Keratinocyte (primary cell): Measurements from ENCODE around the gene CPOX. TPM values are rescaled to one million over a fixed set of nuclear protein-coding genes. Genes with fewer than 3 reads are reported as not detected.
A peak's percentile ranks its signal among the peaks of the same experiment; 100 is the strongest.
"Not testable (repeated sequence)": the region's sequence is repeated elsewhere in the genome, so short reads cannot be mapped to it uniquely, and the experiment has no call there.

Experiments
- DNase-seq: peaks from one replicate; pipeline ENCODE4 v3.0.0-alpha.2; 2011; ENCODE audit warnings: low read depth, missing footprints, low spot score
- FAIRE-seq: peaks from 2 replicates; lab custom pipeline; 2011; peaks lifted over from hg19 to GRCh38; lab: Jason Lieb, UNC
- H2AFZ ChIP-seq: 2 replicates; pipeline ENCODE4 v1.6.0; 2012; ENCODE audit warnings: low read length, control low read depth, inconsistent platforms; ENCODE audit not compliant: control insufficient read depth
- H3K27ac ChIP-seq: 2 replicates; pipeline ENCODE4 v1.5.1; 2011; ENCODE audit warnings: low read length; ENCODE audit not compliant: control insufficient read depth, insufficient read depth
- H3K27me3 ChIP-seq: 3 replicates; pipeline ENCODE4 v1.6.0; 2011; ENCODE audit warnings: low read length; ENCODE audit not compliant: control insufficient read depth, insufficient read depth; ENCODE audit errors: extremely low read depth
- H3K36me3 ChIP-seq, 2 experiments: 2 replicates in 1 of 2; 3 replicates in 1 of 2; pipeline ENCODE4 v1.5.1; 2011; ENCODE audit warnings: low read length in 2 of 2, mild to moderate bottlenecking in 1 of 2; ENCODE audit not compliant: control insufficient read depth in 2 of 2, insufficient read depth in 2 of 2; ENCODE audit errors: extremely low read depth in 1 of 2
- H3K4me1 ChIP-seq: 3 replicates; pipeline ENCODE4 v1.5.1; 2011; ENCODE audit warnings: low read length; ENCODE audit not compliant: control insufficient read depth, insufficient read depth; ENCODE audit errors: extremely low read depth
- H3K4me2 ChIP-seq: 3 replicates; pipeline ENCODE4 v1.6.0; 2011; ENCODE audit warnings: low read depth, low read length; ENCODE audit not compliant: control insufficient read depth, insufficient read depth; ENCODE audit errors: extremely low read depth
- H3K4me3 ChIP-seq, 3 experiments: fragments of 200-600 bp in 1 of 3; sonication (generic) in 1 of 3; 2 replicates in 2 of 3; 3 replicates in 1 of 3; pipeline ENCODE4 v1.5.1; 2011 to 2016; ENCODE audit warnings: low read length in 3 of 3, mild to moderate bottlenecking in 3 of 3, control low read depth in 2 of 3, inconsistent platforms in 1 of 3, low read depth in 1 of 3, mixed read lengths in 1 of 3, mixed run types in 1 of 3, moderate library complexity in 1 of 3; ENCODE audit not compliant: control insufficient read depth in 2 of 3, insufficient read depth in 2 of 3; ENCODE audit errors: extremely low read depth in 1 of 3
- H3K79me2 ChIP-seq: 2 replicates; pipeline ENCODE4 v1.6.0; 2012; ENCODE audit warnings: low read length; ENCODE audit not compliant: control insufficient read depth, insufficient read depth
- H3K9ac ChIP-seq: 3 replicates; pipeline ENCODE4 v1.6.0; 2011; ENCODE audit warnings: low read length; ENCODE audit not compliant: control insufficient read depth, insufficient read depth; ENCODE audit errors: extremely low read depth
- H3K9me1 ChIP-seq: 3 replicates; pipeline ENCODE4 v1.6.0; 2011; ENCODE audit warnings: low read length; ENCODE audit not compliant: control insufficient read depth, insufficient read depth; ENCODE audit errors: extremely low read depth
- H3K9me3 ChIP-seq: 2 replicates; pipeline ENCODE4 v1.5.1; 2012; ENCODE audit warnings: low read depth, low read length; ENCODE audit not compliant: control insufficient read depth
- H4K20me1 ChIP-seq: 3 replicates; pipeline ENCODE4 v1.6.0; 2011; ENCODE audit warnings: low read length; ENCODE audit not compliant: control insufficient read depth, insufficient read depth; ENCODE audit errors: extremely low read depth
- EZH2 ChIP-seq: IDR thresholded peaks from one replicate; pipeline ENCODE4 v1.6.1; 2012; ENCODE audit warnings: inconsistent platforms, mild to moderate bottlenecking, low read length, moderate library complexity
- dilution Hi-C: fragments of 300-500 bp; cut with MboI; formaldehyde crosslinking; loops from one replicate; pipeline ENCODE4 v1.7.0; 2020; ENCODE audit warnings: low sequenced_read_pairs; ENCODE audit not compliant: extremely low pct_ligation_motif_present
- polyA minus RNA-seq, 3 experiments: library from RNA; depleted of rRNA, polyadenylated mRNA; stranded (reverse); fragments of >200 nt; gene quantifications; 1 replicate in 1 of 3; 2 replicates in 1 of 3; 3 replicates in 1 of 3; pipeline ENCODE4 v1.2.3, GENCODE V29; 2011
- polyA plus RNA-seq, 5 experiments: library from polyadenylated mRNA; depleted of rRNA in 3 of 5; stranded (reverse) in 3 of 5; stranded (forward) in 1 of 5; unstranded in 1 of 5; fragments of >200 nt; gene quantifications; 1 replicate in 1 of 5; 2 replicates in 3 of 5; 3 replicates in 1 of 5; pipeline versions ENCODE4 v1.2.1 to v1.2.3, GENCODE V29; 2011 to 2012; ENCODE audit warnings: missing spikeins in 2 of 5, low read depth in 1 of 5, low replicate concordance in 1 of 5
- TF ChIP-seq, protein P1 (sequence below), 3 experiments: IDR thresholded peaks in 1 of 3; conservative IDR thresholded peaks in 1 of 3; optimal IDR thresholded peaks in 1 of 3; 2 replicates in 2 of 3; 3 replicates in 1 of 3; pipeline versions ENCODE3 to v1.5.1; 2011; ENCODE audit warnings: low read length in 3 of 3, mild to moderate bottlenecking in 3 of 3, moderate library complexity in 2 of 3, control low read depth in 1 of 3, inconsistent platforms in 1 of 3; ENCODE audit not compliant: insufficient read depth in 2 of 3; ENCODE audit errors: extremely low read depth in 1 of 3

The CPOX gene
- polyA plus RNA-seq (19.2 to 29.4 TPM (median 21.0 TPM) in 3 replicates), polyA minus RNA-seq (8.3 to 18.4 TPM (median 10.4 TPM) in 3 replicates)
- polyA plus RNA-seq (2011; ENCODE audit: low read depth) = 9.9 TPM
- 13.6 and 18.2 TPM in 2 replicates for polyA plus RNA-seq (2011; cell fraction: cytosol; rRNA removed)
- 36.0 and 53.1 TPM in 2 replicates for polyA plus RNA-seq (2011; cell fraction: nucleus; rRNA removed)
- 11.2 and 19.7 TPM in 2 replicates for polyA plus RNA-seq (2012; ENCODE audit: low replicate concordance)
- 10.7 TPM for polyA minus RNA-seq (2011; cell fraction: cytosol; rRNA and poly(A)+ RNA removed)
- 11.5 and 14.3 TPM in 2 replicates for polyA minus RNA-seq (2011; cell fraction: nucleus; rRNA and poly(A)+ RNA removed)

DNA sequence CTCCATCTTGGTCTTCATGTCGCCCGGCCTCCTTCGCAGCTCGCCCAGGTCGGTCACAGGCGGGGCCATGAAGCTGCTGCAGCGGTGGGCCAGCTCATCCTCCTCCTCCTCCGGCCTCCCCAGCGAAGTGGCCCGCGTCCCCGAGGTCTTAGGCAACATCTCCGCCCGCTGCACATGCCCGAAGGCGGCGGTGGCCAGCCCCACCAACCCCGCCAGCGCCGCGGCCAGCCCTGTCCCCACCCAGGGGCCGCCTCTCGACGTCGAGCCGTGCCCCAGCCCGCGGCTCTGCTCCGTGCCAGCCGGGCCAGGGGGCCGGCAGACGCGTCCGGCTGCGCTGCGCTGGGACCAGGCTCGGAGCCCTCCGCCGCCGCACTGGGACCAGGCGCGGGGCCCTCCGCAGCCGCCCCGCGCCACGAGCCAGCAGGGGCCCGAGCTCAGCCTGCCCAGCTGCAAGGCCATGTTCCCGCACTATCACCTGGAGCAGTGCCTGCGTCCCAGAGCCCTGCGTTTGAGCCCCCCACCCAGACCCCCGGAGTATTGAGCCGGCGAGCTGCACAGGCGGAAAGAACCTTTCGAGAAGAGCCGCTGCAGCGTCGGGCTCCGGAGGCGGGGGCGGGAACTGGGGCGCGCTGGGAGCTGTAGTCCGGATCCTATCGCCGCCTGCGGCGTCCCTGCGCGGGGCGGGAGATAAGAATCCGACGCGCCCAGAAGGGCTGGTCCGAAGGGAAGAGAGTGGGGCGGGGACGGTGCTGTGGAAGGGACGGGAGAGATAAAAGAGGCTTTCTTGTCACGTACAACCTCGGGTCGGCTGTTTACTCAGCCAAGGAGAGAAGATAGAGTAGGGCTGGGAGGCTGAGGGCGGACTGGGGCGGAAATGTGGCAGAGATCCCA is at the start of gene CPOX:
CPOX (minus strand) TSS at position 566 of the 891 bp plus-strand sequence; CDS start at position 459, 107 bp downstream.
- DNase-seq = no peak
- TF ChIP-seq EZH2 = no peak
- TF ChIP-seq, protein P1, sequence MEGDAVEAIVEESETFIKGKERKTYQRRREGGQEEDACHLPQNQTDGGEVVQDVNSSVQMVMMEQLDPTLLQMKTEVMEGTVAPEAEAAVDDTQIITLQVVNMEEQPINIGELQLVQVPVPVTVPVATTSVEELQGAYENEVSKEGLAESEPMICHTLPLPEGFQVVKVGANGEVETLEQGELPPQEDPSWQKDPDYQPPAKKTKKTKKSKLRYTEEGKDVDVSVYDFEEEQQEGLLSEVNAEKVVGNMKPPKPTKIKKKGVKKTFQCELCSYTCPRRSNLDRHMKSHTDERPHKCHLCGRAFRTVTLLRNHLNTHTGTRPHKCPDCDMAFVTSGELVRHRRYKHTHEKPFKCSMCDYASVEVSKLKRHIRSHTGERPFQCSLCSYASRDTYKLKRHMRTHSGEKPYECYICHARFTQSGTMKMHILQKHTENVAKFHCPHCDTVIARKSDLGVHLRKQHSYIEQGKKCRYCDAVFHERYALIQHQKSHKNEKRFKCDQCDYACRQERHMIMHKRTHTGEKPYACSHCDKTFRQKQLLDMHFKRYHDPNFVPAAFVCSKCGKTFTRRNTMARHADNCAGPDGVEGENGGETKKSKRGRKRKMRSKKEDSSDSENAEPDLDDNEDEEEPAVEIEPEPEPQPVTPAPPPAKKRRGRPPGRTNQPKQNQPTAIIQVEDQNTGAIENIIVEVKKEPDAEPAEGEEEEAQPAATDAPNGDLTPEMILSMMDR (optimal IDR thresholded peaks at IDR 0.05 in 1 of 3, IDR thresholded peaks at IDR 0.05 in 1 of 3, conservative IDR thresholded peaks at IDR 0.05 in 1 of 3; ENCODE audit: extremely low read depth in 1 of 3, insufficient read depth in 2 of 3, low read length in 3 of 3) = no peak
- Histone ChIP-seq H3K4me2 (peak within 1 kb of the TSS; percentile 77), H3K9me3 (no peaks in the 10 kb centered on the region), H3K27ac (peak within 1 kb of the TSS; percentile 39), H3K9ac (peak within 1 kb of the TSS; percentile 76), H3K4me3 (peak within 1 kb of the TSS; percentile 82 to 86 (median 85)), H4K20me1 (no peaks in the 10 kb centered on the region), H3K79me2 (peaks cover 12% of the 10 kb centered on the region), H3K4me1 (peaks cover 9% of the 10 kb centered on the region), H3K27me3 (no peaks in the 10 kb centered on the region), H3K9me1 (no peaks in the 10 kb centered on the region), H2AFZ (peak within 1 kb of the TSS; percentile 94), H3K36me3 (peaks cover 0 to 6% of the 10 kb centered on the region in 2 experiments)
- dilution Hi-C loops = no loop called here
- no peak for FAIRE-seq

DNA sequence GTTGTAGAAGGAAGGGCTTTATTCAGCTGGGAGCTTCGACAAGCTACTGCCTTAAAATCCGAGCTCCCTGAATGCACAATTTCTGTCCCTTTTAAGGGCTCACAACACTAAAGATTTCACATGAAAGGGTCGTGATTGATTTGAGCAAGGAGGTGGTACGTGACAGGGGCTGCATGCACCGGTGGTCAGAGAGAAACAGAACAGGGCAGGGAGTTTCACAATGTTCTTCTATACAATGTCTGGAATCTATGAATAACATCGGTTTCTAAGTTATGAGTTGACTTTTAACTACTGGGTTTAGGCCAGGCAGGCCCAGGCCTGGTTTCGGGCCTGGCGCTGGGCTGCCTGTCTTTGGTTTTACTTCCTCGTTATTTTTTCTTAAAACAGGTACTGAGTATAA is 49.4 kb upstream of the CPOX start:
- H3K27me3 ChIP-seq, H3K9me1 ChIP-seq, H3K4me3 ChIP-seq, H3K27ac ChIP-seq, FAIRE-seq, dilution Hi-C loops, H3K79me2 ChIP-seq, H3K4me2 ChIP-seq, H4K20me1 ChIP-seq, H3K9me3 ChIP-seq, H2AFZ ChIP-seq, H3K4me1 ChIP-seq, H3K9ac ChIP-seq, H3K36me3 ChIP-seq, DNase-seq: not testable (repeated sequence)

DNA sequence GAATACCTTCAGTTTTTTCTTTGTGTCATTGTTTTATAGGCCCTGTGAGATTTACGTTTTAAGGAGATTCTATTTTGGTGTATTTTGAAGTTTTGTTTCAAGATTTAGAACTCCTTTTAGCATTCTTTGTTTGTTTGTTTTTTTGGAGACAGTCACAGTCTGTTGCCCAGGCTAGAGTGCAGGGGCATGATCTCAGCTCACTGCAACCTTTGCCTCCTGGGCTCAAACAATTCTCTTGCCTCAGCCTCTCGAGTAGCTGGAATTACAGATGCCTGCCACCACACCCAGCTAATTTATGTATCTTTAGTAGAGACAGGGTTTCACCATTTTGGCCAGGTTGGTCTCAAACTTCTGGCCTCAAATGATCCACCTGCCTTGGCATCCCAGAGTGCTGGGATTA is 48.3 kb upstream of the CPOX start:
- FAIRE-seq, H3K36me3 ChIP-seq, H3K27ac ChIP-seq, H4K20me1 ChIP-seq, H3K4me2 ChIP-seq, DNase-seq, H3K4me1 ChIP-seq, H3K9ac ChIP-seq, H3K4me3 ChIP-seq, H3K27me3 ChIP-seq, H2AFZ ChIP-seq, dilution Hi-C loops, H3K9me1 ChIP-seq, H3K79me2 ChIP-seq, H3K9me3 ChIP-seq: not testable (repeated sequence)

DNA sequence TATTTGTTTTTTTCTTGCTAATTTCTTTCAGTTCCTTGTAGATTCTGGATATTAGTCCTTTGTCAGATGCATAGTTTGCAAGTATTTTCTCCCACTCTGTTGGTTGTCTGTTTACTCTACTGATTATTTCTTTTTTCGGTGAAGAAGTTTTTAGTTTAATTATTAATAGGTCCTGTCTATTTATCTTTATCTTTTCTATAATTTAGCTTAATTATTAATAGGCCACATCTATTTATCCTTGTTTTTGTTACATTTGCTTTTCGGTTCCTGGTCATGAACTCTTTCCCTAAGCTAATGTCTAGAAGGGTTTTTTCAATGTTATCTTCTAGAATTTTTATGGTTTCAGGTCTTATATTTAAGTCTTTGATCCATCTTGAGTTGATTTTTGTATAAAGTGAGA is 45.1 kb upstream of the CPOX start:
- H4K20me1 ChIP-seq, FAIRE-seq, H3K4me1 ChIP-seq, H3K4me2 ChIP-seq, H3K4me3 ChIP-seq, H3K79me2 ChIP-seq, H3K9me3 ChIP-seq, H3K27ac ChIP-seq, dilution Hi-C loops, H3K9me1 ChIP-seq, H2AFZ ChIP-seq, H3K9ac ChIP-seq, DNase-seq, H3K36me3 ChIP-seq, H3K27me3 ChIP-seq: not testable (repeated sequence)
